Activated naive CD8-positive, alpha-beta T cell treated with anti-CD3 and anti-CD28 coated beads for 36 hours (primary cell): Measurements from ENCODE around the gene FAXDC2. TPM values are rescaled to one million over a fixed set of nuclear protein-coding genes. Genes with fewer than 3 reads are reported as not detected.

ENCODE experiments used
- DNase-seq: peaks from one replicate; pipeline ENCODE4 v3.0.0; 2021
- H3K27ac Mint-ChIP-seq: one replicate; pipeline ENCODE4 v1.8.0; 2022; ENCODE audit warnings: mild to moderate bottlenecking, moderate library complexity, mixed read lengths
- H3K27me3 Mint-ChIP-seq: one replicate; pipeline ENCODE4 v1.8.0; 2022; ENCODE audit warnings: mild to moderate bottlenecking, mixed read lengths
- H3K36me3 Mint-ChIP-seq: one replicate; pipeline ENCODE4 v1.8.0; 2021; ENCODE audit warnings: mild to moderate bottlenecking, mixed read lengths
- H3K4me1 Mint-ChIP-seq: one replicate; pipeline ENCODE4 v1.8.0; 2021; ENCODE audit warnings: mixed read lengths
- H3K4me3 Mint-ChIP-seq: one replicate; pipeline ENCODE4 v1.8.0; 2022; ENCODE audit warnings: mild to moderate bottlenecking, moderate library complexity, mixed read lengths
- H3K9me3 Mint-ChIP-seq: one replicate; pipeline ENCODE4 v1.8.0; 2022; ENCODE audit warnings: mixed read lengths
- total RNA-seq, 2 experiments: library from RNA; stranded (reverse); gene quantifications; one replicate each; pipeline ENCODE4 v1.2.3, GENCODE V29; 2021

FAXDC2 gene
- total RNA-seq, 2 experiments from 2014 or later: 0.08 TPM; not detected in 1

DNA sequence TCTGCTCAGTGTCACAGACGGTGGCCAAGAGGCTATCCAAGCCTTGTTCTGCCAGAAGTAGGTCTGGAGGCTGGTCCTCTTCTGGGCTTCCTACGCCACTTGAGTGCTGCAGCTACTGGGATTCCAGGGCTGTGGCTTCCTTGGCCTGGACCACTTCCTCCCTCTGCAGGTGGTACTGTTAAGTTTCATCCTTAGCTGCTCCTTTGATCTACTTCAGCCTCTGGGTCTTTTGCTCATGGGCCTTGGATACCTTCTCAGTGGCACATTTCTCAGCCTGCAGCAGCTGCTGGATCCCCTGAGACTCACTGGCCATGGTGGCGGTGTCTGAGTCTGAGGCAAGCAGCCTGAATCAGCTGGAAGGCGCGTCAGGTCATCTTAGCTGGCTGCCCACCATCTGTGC, 18.3 kb upstream of the FAXDC2 start:
- peaks cover 36% of the 10 kb centered on the region for H3K36me3 Mint-ChIP-seq
- peak overlapping the region; percentile 83 for H3K27ac Mint-ChIP-seq
- no peaks in the 10 kb centered on the region for H3K27me3 Mint-ChIP-seq
- no peak overlapping the region for H3K4me3 Mint-ChIP-seq
- H3K9me3 Mint-ChIP-seq: no peaks in the 10 kb centered on the region
- peaks cover 23% of the 10 kb centered on the region for H3K4me1 Mint-ChIP-seq
- DNase-seq: no peak

DNA sequence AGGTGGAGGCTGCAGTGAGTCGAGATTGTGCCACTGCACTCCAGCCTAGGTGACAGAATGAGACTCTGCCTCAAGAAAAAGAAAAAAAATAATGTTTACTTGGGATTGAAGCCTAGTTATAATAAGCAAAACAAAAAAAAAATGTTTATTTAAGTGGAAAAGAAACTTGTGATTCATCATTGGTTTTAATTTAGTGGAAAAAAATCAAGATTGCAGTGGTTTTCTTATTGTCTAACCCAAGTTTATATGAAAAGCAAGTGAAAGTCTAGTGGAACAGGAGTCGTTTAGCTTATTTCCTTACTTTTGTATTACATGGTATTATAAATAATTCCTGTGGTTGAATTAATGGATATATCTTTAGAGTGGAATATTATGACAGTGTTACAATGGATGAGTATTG, 16.4 kb upstream of the FAXDC2 start:
- no peak overlapping the region for H3K4me3 Mint-ChIP-seq
- H3K4me1 Mint-ChIP-seq: peaks cover 38% of the 10 kb centered on the region
- H3K27me3 Mint-ChIP-seq: no peaks in the 10 kb centered on the region
- peak overlapping the region; percentile 38 for H3K27ac Mint-ChIP-seq
- H3K9me3 Mint-ChIP-seq: no peaks in the 10 kb centered on the region
- no peak for DNase-seq
- H3K36me3 Mint-ChIP-seq: peaks cover 41% of the 10 kb centered on the region

DNA sequence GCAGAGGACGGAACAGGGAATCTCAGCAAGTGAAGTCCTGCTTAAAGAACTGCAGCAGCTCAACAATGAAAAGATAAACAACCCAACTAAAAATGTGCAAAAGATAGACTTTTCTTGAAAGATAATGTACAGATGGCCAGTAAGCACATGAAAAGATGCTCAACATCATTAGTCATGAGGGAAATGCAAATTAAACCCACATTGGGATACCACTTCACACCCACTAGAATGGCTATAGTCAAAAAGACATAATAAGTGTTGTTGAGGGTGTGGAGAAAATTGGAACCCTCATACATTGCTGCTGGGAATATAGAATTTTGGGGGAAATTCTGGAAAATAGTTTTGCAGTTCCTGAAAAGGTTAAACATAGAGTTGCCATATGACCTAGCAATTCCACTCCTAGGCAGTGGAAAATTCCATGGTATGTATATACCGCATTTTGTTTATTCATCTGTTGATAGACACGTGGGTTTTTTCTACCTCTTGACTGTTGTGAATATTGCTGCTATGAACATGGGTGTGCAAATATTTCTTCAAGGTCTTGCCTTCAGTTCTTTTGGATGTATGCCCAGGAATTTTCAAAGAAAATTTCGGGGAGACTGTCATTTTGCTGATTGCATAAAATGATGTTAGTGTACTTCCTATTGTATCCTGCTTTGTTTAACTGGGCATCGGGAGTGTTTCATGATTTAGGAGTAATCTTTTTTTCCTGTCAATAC, 15.2 kb upstream of the FAXDC2 start:
- Mint-ChIP-seq H3K4me1 (peaks cover 51% of the 10 kb centered on the region), H3K4me3 (no peak overlapping the region), H3K9me3 (no peaks in the 10 kb centered on the region), H3K27ac (peak overlapping the region; percentile 63), H3K27me3 (no peaks in the 10 kb centered on the region), H3K36me3 (peaks cover 46% of the 10 kb centered on the region)
- DNase-seq: no peak

DNA sequence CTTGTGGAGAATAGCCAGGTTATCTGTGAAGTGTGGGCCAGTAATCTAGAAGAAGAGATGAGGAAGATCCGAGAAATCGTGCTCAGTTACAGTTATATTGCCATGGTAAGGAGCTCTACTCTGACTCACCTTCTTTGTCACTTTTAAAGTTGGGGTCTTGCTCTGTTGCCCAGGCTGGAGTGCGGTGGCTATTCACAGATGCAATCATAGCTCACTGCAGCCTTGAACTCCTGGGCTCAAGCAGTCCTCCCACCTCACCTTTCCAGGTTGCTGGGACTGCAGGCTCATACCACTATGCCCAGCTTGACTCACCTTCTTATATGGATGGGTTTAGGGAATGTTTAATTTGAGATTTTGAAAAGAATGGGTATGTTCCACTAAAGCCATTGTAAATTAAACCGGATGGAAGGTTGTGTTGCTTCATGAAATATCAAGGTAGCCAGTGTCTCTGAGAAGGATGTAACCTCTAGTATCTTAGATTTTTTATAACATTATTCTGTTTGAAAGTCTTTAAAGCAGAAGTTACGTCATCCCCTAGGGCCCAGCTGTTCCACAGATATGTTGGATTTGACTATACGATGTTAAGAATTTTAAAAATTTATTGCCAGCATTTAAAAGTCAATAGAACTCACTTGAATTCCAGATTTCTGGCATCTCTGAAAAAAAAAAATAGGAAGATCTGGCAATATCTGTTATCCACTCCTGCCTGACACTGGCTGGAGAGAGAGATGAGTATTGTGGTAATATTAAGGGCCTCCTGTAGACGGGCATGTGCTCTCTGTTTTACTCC, 13.1 kb upstream of the FAXDC2 start:
- H3K9me3 Mint-ChIP-seq: no peaks in the 10 kb centered on the region
- H3K27ac Mint-ChIP-seq: peak overlapping the region; percentile 14
- no peak overlapping the region for H3K4me3 Mint-ChIP-seq
- peaks cover 58% of the 10 kb centered on the region for H3K4me1 Mint-ChIP-seq
- no peak for DNase-seq
- H3K27me3 Mint-ChIP-seq: no peaks in the 10 kb centered on the region
- H3K36me3 Mint-ChIP-seq: peaks cover 55% of the 10 kb centered on the region

- H3K4me1 Mint-ChIP-seq: peaks cover 58% of the 10 kb centered on the region
- H3K36me3 Mint-ChIP-seq: peaks cover 55% of the 10 kb centered on the region
- DNase-seq: no peak
- peak overlapping the region; percentile 35 for H3K27ac Mint-ChIP-seq
- no peak overlapping the region for H3K4me3 Mint-ChIP-seq
- H3K27me3 Mint-ChIP-seq: no peaks in the 10 kb centered on the region
- no peaks in the 10 kb centered on the region for H3K9me3 Mint-ChIP-seq
Measured at GRCh38 chr5:154862766-154863165, 12.4 kb upstream of the FAXDC2 start.

DNA sequence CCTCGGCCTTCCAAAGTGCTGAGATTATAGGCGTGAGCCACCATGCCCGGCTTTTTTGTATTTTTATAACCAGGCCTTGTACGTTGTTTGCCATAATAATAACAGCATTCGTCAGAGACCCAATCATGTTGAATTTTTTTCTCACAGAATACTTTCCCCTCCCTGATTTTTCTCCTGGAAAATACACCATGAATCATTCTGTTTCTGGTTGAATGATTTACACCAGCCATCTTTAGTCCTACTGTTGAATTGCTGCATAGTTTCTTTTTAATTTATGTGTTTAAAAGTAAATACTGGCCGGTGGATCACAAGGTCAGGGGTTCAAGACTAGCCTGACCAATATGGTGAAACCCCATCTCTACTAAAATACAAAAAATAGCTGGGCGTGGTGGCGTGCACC, 11.5 kb upstream of the FAXDC2 start:
- Mint-ChIP-seq H3K9me3 (no peaks in the 10 kb centered on the region), H3K4me1 (peaks cover 59% of the 10 kb centered on the region), H3K36me3 (peaks cover 51% of the 10 kb centered on the region), H3K4me3 (peak overlapping the region; percentile 32), H3K27ac (peak overlapping the region; percentile 51), H3K27me3 (no peaks in the 10 kb centered on the region)
- no peak for DNase-seq

- Mint-ChIP-seq H3K4me1 (peaks cover 56% of the 10 kb centered on the region), H3K9me3 (no peaks in the 10 kb centered on the region), H3K36me3 (peaks cover 43% of the 10 kb centered on the region), H3K4me3 (peak overlapping the region; percentile 85), H3K27ac (peak overlapping the region; percentile 99), H3K27me3 (no peaks in the 10 kb centered on the region)
- no peak for DNase-seq
Measured at GRCh38 chr5:154860765-154861164, 10.4 kb upstream of the FAXDC2 start.

GRCh38 chr5:154860123-154860522, 9.7 kb upstream of the FAXDC2 start:
- Mint-ChIP-seq H3K9me3 (no peaks in the 10 kb centered on the region), H3K4me3 (peak overlapping the region; percentile 85), H3K27ac (peak overlapping the region; percentile 99), H3K36me3 (peaks cover 36% of the 10 kb centered on the region), H3K27me3 (no peaks in the 10 kb centered on the region), H3K4me1 (peaks cover 51% of the 10 kb centered on the region)
- no peak for DNase-seq

- H3K27ac Mint-ChIP-seq: peak overlapping the region; percentile 99
- DNase-seq: no peak
- H3K4me3 Mint-ChIP-seq: peak overlapping the region; percentile 85
- H3K9me3 Mint-ChIP-seq: no peaks in the 10 kb centered on the region
- H3K27me3 Mint-ChIP-seq: no peaks in the 10 kb centered on the region
- peaks cover 31% of the 10 kb centered on the region for H3K36me3 Mint-ChIP-seq
- H3K4me1 Mint-ChIP-seq: peaks cover 50% of the 10 kb centered on the region
Measured at GRCh38 chr5:154858972-154859871, 8.8 kb upstream of the FAXDC2 start.

- Mint-ChIP-seq H3K27ac (peak within 1 kb of the TSS; percentile 99), H3K9me3 (no peaks in the 10 kb centered on the region), H3K36me3 (peaks cover 28% of the 10 kb centered on the region), H3K4me3 (peak within 1 kb of the TSS; percentile 85), H3K27me3 (no peaks in the 10 kb centered on the region), H3K4me1 (peaks cover 45% of the 10 kb centered on the region)
- DNase-seq: peak; percentile 98
Measured at GRCh38 chr5:154858297-154858971, 8.0 kb upstream of the FAXDC2 start, which contains the start of gene CNOT8. TSS of gene CNOT8 (plus strand) at chr5:154858627. CDS start at chr5:154863279, 4,652 bp downstream.

- peak; percentile 87 for DNase-seq
- H3K4me3 Mint-ChIP-seq: peak overlapping the region; percentile 85
- H3K27me3 Mint-ChIP-seq: no peaks in the 10 kb centered on the region
- peak overlapping the region; percentile 99 for H3K27ac Mint-ChIP-seq
- H3K36me3 Mint-ChIP-seq: peaks cover 22% of the 10 kb centered on the region
- peaks cover 40% of the 10 kb centered on the region for H3K4me1 Mint-ChIP-seq
- H3K9me3 Mint-ChIP-seq: no peaks in the 10 kb centered on the region
Measured at GRCh38 chr5:154857530-154858296, 7.3 kb upstream of the FAXDC2 start.

- Mint-ChIP-seq H3K36me3 (peaks cover 3% of the 10 kb centered on the region), H3K27me3 (no peaks in the 10 kb centered on the region), H3K27ac (no peak overlapping the region), H3K4me1 (peaks cover 15% of the 10 kb centered on the region), H3K9me3 (no peaks in the 10 kb centered on the region), H3K4me3 (no peak overlapping the region)
- DNase-seq: no peak
Measured at GRCh38 chr5:154851351-154851750, 948 bp upstream of the FAXDC2 start.

DNA sequence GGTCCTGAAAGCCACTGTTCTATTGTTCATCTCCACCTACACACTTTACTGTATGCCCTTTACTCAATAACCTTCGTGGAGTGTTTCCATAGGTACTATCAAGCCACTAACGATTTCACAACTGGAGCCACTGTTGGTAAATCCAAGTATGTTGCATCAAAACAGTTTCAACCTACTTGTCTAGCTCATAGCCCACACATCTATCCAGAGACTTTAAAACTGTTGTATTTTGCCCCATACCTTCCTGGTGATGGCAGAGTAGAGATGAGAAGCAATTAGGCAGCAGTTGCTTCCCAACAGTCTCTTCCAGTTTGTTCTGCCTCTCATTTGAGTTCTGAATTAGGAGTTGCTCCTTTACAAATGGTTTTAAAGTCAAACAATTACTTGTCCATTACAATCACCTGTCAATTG, 607 bp downstream of the FAXDC2 start:
- H3K9me3 Mint-ChIP-seq: no peaks in the 10 kb centered on the region
- H3K36me3 Mint-ChIP-seq: peaks cover 8% of the 10 kb centered on the region
- no peak overlapping the region for H3K27ac Mint-ChIP-seq
- DNase-seq: no peak
- peaks cover 15% of the 10 kb centered on the region for H3K4me1 Mint-ChIP-seq
- H3K4me3 Mint-ChIP-seq: no peak overlapping the region
- no peaks in the 10 kb centered on the region for H3K27me3 Mint-ChIP-seq
